Stimulated activated naive CD4-positive, alpha-beta T cell treated with Interleukin-2 at 50 U/mL for 16 hours (primary cell): ENCODE data around the gene TUBGCP6.
A peak's percentile ranks its signal among the peaks of the same experiment; 100 is the strongest.

Experiments used
- DNase-seq: peaks from one replicate; lab custom pipeline; 2025; lab: John Stamatoyannopoulos, UW

Gene TUBGCP6

GRCh38 chr22:50194037-50194805 is 50.6 kb downstream of the TUBGCP6 start:
- DNase-seq: no peak

- DNase-seq: no peak
These were observed 51.2 kb downstream of the TUBGCP6 start for GRCh38 chr22:50193621-50194020.

- DNase-seq: no peak
These were observed 52.2 kb downstream of the TUBGCP6 start for GRCh38 chr22:50192436-50193204.

- peak; percentile 74 for DNase-seq
These were observed 53.7 kb downstream of the TUBGCP6 start for GRCh38 chr22:50190941-50191741.

GRCh38 chr22:50190182-50190940 is 54.5 kb downstream of the TUBGCP6 start:
- DNase-seq: peak; percentile 74

GRCh38 chr22:50189849-50190181 is 55.0 kb downstream of the TUBGCP6 start:
- no peak for DNase-seq

- no peak for DNase-seq
These were observed 55.5 kb downstream of the TUBGCP6 start for GRCh38 chr22:50189184-50189848.

- DNase-seq: no peak
These were observed 56.5 kb downstream of the TUBGCP6 start for GRCh38 chr22:50188356-50188755.

- DNase-seq: no peak
These were observed 57.9 kb downstream of the TUBGCP6 start for GRCh38 chr22:50186761-50187523.

GRCh38 chr22:50186181-50186714 is 58.6 kb downstream of the TUBGCP6 start:
- no peak for DNase-seq

- peak; percentile 87 for DNase-seq
These were observed 59.3 kb downstream of the TUBGCP6 start, which contains the start of gene TRABD for GRCh38 chr22:50185375-50186087. Gene TRABD (plus strand): TSS chr22:50185913. CDS start chr22:50193061, 7,148 bp downstream.

GRCh38 chr22:50184902-50185374 is 59.9 kb downstream of the TUBGCP6 start:
- DNase-seq: no peak

GRCh38 chr22:50184004-50184901 is 60.6 kb downstream of the TUBGCP6 start:
- no peak for DNase-seq

- no peak for DNase-seq
These were observed 61.5 kb downstream of the TUBGCP6 start for GRCh38 chr22:50183141-50183971.

GRCh38 chr22:50182176-50183081 is 62.4 kb downstream of the TUBGCP6 start:
- no peak for DNase-seq
